DOHH2 (cell line): Measurements from ENCODE around the gene B4GALT1.

ENCODE experiments used
- CTCF ChIP-seq: fragments of 200-600 bp; sonication (generic); IDR thresholded peaks from one replicate; pipeline ENCODE4 v1.5.1; 2014; ENCODE audit warnings: antibody characterized with exemption, mild to moderate bottlenecking, low read depth, low read length; ENCODE audit not compliant: poor library complexity, severe bottlenecking
- EZH2phosphoT487 ChIP-seq: fragments of 200-600 bp; sonication (generic); IDR thresholded peaks from 2 replicates; pipeline ENCODE4 v1.6.1; 2017; ENCODE audit warnings: borderline replicate concordance, mild to moderate bottlenecking, antibody characterized with exemption, low read length, moderate library complexity, mixed read lengths

GRCh38 chr9:33167084-33167971 is at the start of gene B4GALT1:
- TF ChIP-seq CTCF: no peak
- no peak for TF ChIP-seq EZH2phosphoT487
